BJ (cell line): ENCODE measurements around the gene SREK1IP1. TPM values are rescaled to one million over a fixed set of nuclear protein-coding genes. Genes with fewer than 3 reads are reported as not detected.

Experiments
- CTCF ChIA-PET: fragments of 350-600 bp; formaldehyde crosslinking; extraction: SDS; loops from one replicate; lab custom pipeline; 2021; ENCODE audit warnings: antibody characterized with exemption, inconsistent platforms; lab: Yijun Ruan, JAX
- POLR2A ChIA-PET: fragments of 300-600 bp; sonication (Branson Sonifier 250); formaldehyde crosslinking; extraction: SDS; loops from one replicate; lab custom pipeline; 2021; ENCODE audit warnings: antibody characterized with exemption; lab: Charles Lee
- DNase-seq: peaks from one replicate; pipeline ENCODE4 v3.0.0-alpha.2; 2011; ENCODE audit warnings: low read depth
- H3K27me3 ChIP-seq: 2 replicates; pipeline ENCODE4 v1.6.0; 2011; ENCODE audit warnings: low read length; ENCODE audit not compliant: control insufficient read depth, insufficient read depth
- H3K36me3 ChIP-seq: 2 replicates; pipeline ENCODE4 v1.5.1; 2011; ENCODE audit warnings: low read length; ENCODE audit not compliant: control insufficient read depth, insufficient read depth
- H3K4me3 ChIP-seq: 2 replicates; pipeline ENCODE4 v1.5.1; 2011; ENCODE audit warnings: low read depth, mild to moderate bottlenecking, control low read depth, low read length
- polyA plus RNA-seq: library from polyadenylated mRNA; depleted of rRNA; stranded (reverse); fragments of >200 nt; gene quantifications from 2 replicates; pipeline ENCODE4 v1.2.3, GENCODE V29; 2011
- TF ChIP-seq, protein P1 (sequence below): IDR thresholded peaks from 2 replicates; pipeline ENCODE4 v1.5.1; 2011; ENCODE audit warnings: low read depth, mild to moderate bottlenecking, control low read depth, inconsistent platforms, low read length, moderate library complexity; ENCODE audit not compliant: insufficient read depth

SREK1IP1 gene
- polyA plus RNA-seq, 1 experiment, result 2.8 TPM

DNA sequence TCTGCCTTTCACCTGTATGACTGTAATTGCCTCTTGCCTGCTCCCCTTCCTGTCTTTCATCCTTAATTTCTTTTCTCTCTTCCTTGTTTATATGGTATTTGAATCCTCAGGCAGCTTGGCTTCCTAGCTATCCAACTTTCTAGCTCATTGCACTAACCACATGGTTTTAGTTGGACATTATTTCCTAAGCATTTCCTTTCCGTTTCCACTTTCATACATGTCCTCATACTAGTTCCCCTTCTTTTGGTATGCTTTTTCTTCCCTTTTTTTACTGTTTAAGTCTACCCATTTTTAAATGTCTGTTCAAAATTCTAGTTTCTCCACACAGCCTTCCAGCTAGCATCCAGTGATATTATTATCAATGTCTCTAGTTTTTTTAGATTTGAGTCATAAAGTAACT is 6.8 kb upstream of the SREK1IP1 start:
- no peaks in the 10 kb centered on the region for H3K36me3 ChIP-seq
- TF ChIP-seq, protein P1, sequence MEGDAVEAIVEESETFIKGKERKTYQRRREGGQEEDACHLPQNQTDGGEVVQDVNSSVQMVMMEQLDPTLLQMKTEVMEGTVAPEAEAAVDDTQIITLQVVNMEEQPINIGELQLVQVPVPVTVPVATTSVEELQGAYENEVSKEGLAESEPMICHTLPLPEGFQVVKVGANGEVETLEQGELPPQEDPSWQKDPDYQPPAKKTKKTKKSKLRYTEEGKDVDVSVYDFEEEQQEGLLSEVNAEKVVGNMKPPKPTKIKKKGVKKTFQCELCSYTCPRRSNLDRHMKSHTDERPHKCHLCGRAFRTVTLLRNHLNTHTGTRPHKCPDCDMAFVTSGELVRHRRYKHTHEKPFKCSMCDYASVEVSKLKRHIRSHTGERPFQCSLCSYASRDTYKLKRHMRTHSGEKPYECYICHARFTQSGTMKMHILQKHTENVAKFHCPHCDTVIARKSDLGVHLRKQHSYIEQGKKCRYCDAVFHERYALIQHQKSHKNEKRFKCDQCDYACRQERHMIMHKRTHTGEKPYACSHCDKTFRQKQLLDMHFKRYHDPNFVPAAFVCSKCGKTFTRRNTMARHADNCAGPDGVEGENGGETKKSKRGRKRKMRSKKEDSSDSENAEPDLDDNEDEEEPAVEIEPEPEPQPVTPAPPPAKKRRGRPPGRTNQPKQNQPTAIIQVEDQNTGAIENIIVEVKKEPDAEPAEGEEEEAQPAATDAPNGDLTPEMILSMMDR, result no peak
- DNase-seq, result no peak
- H3K27me3 ChIP-seq, result no peaks in the 10 kb centered on the region
- no peak overlapping the region for H3K4me3 ChIP-seq
- ChIA-PET POLR2A (no interaction called here), CTCF (interaction anchor here (0.6 to 0.9 kb wide), 3 partner anchors 9 to 129 kb away, joined by 3 read pairs; no protein-coding TSS in a partner anchor)

DNA sequence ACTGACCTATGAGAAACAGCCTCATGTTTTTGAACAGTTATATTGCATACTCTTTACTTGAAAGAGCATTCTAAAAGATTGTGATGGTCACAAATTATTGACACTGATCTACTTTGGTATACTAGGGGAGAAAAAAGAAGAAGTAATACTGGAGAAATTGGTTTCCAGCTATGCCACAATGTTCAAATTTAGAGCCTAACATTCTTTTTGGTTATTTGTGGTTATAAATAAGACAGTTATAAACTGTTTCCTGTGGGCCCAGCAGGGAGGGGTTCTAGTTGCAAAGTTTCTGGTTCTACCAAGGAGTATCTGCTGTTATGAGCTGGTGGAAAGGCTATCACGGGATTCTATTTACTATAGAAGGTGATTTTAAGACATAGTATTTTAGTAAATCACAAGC is 5.0 kb upstream of the SREK1IP1 start:
- H3K27me3 ChIP-seq, result no peaks in the 10 kb centered on the region
- no peaks in the 10 kb centered on the region for H3K36me3 ChIP-seq
- TF ChIP-seq, protein P1, result no peak
- no peak for DNase-seq
- POLR2A ChIA-PET, result no interaction called here
- H3K4me3 ChIP-seq, result no peak overlapping the region
- CTCF ChIA-PET, result interaction anchor here (3.2 kb wide), 1 partner anchor 11 kb away, joined by 9 read pairs; no protein-coding TSS in a partner anchor

DNA sequence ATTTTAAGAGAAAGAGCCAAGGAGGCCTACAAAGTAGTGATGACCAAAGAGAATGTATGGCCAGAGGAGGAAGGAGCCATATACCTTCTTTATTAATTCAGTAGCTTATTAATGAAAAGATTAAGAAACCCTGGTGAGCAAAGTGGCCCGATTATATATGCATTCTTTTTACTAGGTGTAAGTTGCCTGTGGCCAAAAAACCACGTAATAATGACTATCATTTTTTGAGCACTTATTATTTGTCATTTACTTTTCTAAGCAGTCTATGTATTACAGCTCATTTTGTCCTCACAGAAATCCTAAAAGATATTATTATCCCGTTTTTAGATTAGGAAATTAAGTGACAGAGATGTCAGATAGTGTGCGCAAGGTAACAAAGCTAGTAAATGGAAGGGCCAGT is 3.2 kb upstream of the SREK1IP1 start:
- TF ChIP-seq, protein P1, result no peak
- ChIA-PET CTCF (interaction anchor here (1.4 to 3.2 kb wide), 2 partner anchors 12 to 136 kb away, joined by 4 to 9 read pairs; no protein-coding TSS in a partner anchor), POLR2A (no interaction called here)
- Histone ChIP-seq H3K4me3 (no peak overlapping the region), H3K36me3 (no peaks in the 10 kb centered on the region), H3K27me3 (no peaks in the 10 kb centered on the region)
- no peak for DNase-seq

DNA sequence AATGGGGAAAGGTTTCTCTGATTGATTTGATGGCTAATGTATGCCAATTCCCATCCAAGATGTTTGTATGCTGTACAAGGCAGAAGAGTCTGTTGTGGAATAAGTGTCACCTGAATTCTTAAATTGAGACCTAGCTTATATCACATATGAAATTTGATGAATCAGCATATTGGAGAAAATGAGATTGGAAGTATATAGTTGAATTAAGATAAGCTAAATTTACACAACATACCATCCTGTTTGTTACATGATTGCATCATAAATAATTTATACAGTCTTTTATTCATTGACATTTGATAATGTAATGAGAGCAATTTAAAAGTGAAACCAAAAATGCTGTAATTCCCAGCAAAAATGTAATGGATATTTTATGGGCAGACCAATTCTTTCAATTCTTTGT is 1.4 kb upstream of the SREK1IP1 start:
- POLR2A ChIA-PET, result no interaction called here
- Histone ChIP-seq H3K27me3 (no peaks in the 10 kb centered on the region), H3K36me3 (no peaks in the 10 kb centered on the region), H3K4me3 (peak overlapping the region; percentile 66)
- TF ChIP-seq, protein P1, result no peak
- no peak for DNase-seq
- CTCF ChIA-PET, result no interaction called here

DNA sequence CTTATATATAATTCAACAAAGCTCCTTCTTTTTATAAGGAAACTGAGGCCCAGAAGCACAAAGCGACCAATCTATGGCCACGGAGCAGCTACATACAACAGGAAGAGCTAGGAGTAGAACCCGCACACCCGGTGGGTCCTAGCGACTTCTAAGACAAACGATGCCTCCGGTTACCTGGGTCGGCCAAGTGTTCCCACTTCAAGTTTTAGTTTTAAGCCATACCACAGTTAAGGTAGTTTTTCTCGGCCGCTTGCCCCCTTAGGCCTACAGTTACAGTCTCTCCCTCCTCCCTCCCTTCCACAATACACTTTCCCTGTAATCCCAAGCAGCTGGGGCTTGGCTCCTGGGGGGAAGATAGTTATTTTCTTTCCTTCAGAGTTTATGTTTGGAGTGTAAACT is 533 bp downstream of the SREK1IP1 start:
- CTCF ChIA-PET, result interaction anchor here (0.6 to 5.3 kb wide), 3 partner anchors 10 to 154 kb away, joined by 3 to 18 read pairs (median 3); no protein-coding TSS in a partner anchor
- DNase-seq, result no peak
- Histone ChIP-seq H3K4me3 (peak overlapping the region; percentile 66), H3K27me3 (no peaks in the 10 kb centered on the region), H3K36me3 (peaks cover 1% of the 10 kb centered on the region; the same call in 1 of the 2 replicates)
- TF ChIP-seq, protein P1, result no peak
- POLR2A ChIA-PET, result interaction anchor here (0.6 kb wide), 1 partner anchor 131 kb away, joined by 4 read pairs; no protein-coding TSS in a partner anchor
